GM10266 (cell line): Measurements from ENCODE around the gene AKR1B15.

Experiments used
- DNase-seq: peaks from one replicate; pipeline ENCODE4 v3.0.0; 2012; ENCODE audit errors: extremely low spot score
- CTCF ChIP-seq: IDR thresholded peaks from 2 replicates; pipeline ENCODE4 v1.5.1; 2012; ENCODE audit warnings: mild to moderate bottlenecking, low read depth; ENCODE audit not compliant: control insufficient read depth, insufficient read depth; ENCODE audit errors: missing control alignments

The AKR1B15 gene

GRCh38 chr7:134589491-134589941 lies 40.6 kb downstream of the AKR1B15 start:
- TF ChIP-seq CTCF: no peak
- no peak for DNase-seq

DNA sequence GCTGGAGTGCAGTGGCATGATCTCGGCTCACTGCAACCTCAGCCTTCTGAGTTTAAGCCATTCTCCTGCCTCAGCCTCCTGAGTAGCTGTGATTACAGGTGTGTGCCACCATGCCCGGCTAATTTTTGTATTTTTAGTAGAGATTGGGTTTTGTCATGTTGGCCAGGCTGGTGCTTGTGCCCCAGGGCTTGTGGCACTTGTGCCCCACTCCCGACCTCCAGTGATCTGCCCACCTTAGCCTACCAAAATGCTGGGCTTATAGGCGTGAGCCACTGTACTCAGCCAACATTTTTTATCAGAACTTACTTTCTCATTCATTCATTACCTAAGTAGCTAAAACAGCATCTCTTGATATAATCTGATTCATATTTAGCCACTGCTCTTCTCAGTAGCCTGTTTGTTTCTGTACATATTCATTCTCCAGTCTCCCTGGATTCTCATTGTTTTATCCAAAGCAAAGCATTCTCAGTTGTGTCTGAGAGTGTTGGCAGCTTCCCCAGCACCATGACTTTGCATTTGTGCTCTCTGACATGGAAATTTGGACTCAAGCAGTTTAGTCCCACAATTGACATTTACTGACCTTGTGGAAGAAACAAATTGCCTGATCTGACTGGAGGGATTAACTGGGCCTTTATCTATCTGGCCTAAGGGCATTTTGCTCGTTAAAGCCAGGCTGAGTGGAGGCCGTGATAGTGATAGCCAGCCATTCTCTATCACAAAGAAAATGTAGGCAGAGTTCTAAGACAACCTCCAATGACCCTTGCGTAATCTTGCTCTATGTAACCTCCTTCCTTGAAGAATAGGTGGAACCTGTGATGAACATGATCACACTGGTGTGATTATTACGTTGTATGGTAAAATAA lies 44.9 kb downstream of the AKR1B15 start:
- DNase-seq: no peak
- TF ChIP-seq CTCF: no peak

DNA sequence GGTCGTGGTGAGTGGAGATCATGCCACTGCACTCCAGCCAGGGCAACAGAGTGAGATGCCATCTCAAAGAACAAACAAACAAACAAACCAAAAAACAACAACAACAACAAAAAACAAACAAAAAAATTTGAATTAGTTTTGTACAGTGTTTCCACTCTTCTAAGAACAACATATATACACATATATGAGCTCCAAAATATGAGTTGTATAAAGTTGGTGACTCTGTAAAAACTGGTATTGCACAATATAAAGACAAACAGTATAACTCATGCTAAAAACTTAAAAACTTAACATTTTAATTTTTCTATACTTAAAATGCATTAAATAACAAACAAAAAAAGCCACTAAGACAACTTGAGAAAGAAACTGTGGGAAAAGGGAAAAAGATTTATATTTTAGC lies 46.0 kb downstream of the AKR1B15 start:
- no peak for DNase-seq
- no peak for TF ChIP-seq CTCF

DNA sequence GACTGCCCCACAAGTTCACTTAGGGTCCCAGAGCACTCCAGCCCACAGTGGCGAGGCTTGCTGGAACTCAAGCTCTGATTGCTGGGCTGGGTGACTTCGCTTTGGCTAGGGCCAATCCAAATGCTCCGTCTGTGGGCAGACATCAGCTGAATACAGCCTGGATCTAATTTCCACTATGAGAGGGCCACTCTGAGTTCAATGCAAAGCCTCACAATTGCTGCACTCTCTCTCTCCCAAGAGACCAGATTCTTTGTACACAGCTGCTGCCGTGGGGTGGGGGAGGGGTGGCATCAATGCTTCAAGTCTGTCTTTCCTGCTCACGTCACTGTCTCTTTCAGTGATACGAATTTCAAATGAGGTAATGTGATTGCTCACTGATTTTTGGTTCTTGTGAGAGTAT lies 50.5 kb downstream of the AKR1B15 start:
- no peak for TF ChIP-seq CTCF
- no peak for DNase-seq

- no peak for TF ChIP-seq CTCF
Measured at GRCh38 chr7:134601459-134601858, 52.5 kb downstream of the AKR1B15 start.

GRCh38 chr7:134602881-134603451 lies 54.1 kb downstream of the AKR1B15 start:
- no peak for DNase-seq
- TF ChIP-seq CTCF: no peak

More at GRCh38 chr7:134601459-134601858, 52.5 kb downstream of the AKR1B15 start:
- no peak for DNase-seq
